ENCODE measurements around the gene MPC2. TPM values are rescaled to one million over a fixed set of nuclear protein-coding genes. Genes with fewer than 3 reads are reported as not detected.

MPC2 gene
- total and polyA plus RNA-seq, 7 donors, result 44.4 to 252 (median 64.2) TPM

- TF ChIP-seq POLR2A (IDR thresholded peaks at IDR 0.05) (no peak), CTCF (IDR thresholded peaks at IDR 0.05) (no peak), POLR2AphosphoS5 (IDR thresholded peaks at IDR 0.05) (no peak), EP300 (IDR thresholded peaks at IDR 0.05) (no peak)
- peaks cover 0 to 5% (median 0%) of the 10 kb centered on the region in 4 donors for H3K4me1 ChIP-seq
- H3K36me3 ChIP-seq, result peaks cover 0 to 25% (median 7%) of the 10 kb centered on the region in 4 donors
- DNase-seq, result no peak
- H3K4me3 ChIP-seq, result no peak overlapping the region
- intact Hi-C loops (cut with DNase I), result no loop called here
- H3K27me3 ChIP-seq, result no peaks in the 10 kb centered on the region
- H3K27ac ChIP-seq, result no peak overlapping the region
- no peaks in the 10 kb centered on the region for H3K9me3 ChIP-seq
Measured at GRCh38 chr1:167957710-167958109, 20.8 kb upstream of the MPC2 start.

GRCh38 chr1:167955915-167956314 is 19.0 kb upstream of the MPC2 start:
- TF ChIP-seq CTCF (IDR thresholded peaks at IDR 0.05) (no peak), EP300 (IDR thresholded peaks at IDR 0.05) (no peak), POLR2AphosphoS5 (IDR thresholded peaks at IDR 0.05) (no peak), POLR2A (IDR thresholded peaks at IDR 0.05) (no peak)
- peaks cover 0 to 33% (median 13%) of the 10 kb centered on the region in 4 donors for H3K36me3 ChIP-seq
- H3K27ac ChIP-seq, result no peak overlapping the region

GRCh38 chr1:167950569-167950968 is 13.7 kb upstream of the MPC2 start:
- H3K9me3 ChIP-seq, result no peaks in the 10 kb centered on the region
- H3K27ac ChIP-seq, result no peak overlapping the region
- H3K27me3 ChIP-seq, result no peaks in the 10 kb centered on the region
- no peak overlapping the region for H3K4me3 ChIP-seq
- no peak for TF ChIP-seq POLR2AphosphoS5 (IDR thresholded peaks at IDR 0.05)
- no peak for TF ChIP-seq CTCF (IDR thresholded peaks at IDR 0.05)
- TF ChIP-seq POLR2A (IDR thresholded peaks at IDR 0.05), result no peak
- no peak for TF ChIP-seq EP300 (IDR thresholded peaks at IDR 0.05)
- peaks cover 0 to 33% (median 13%) of the 10 kb centered on the region in 4 donors for H3K36me3 ChIP-seq
- intact Hi-C loops (cut with DNase I), result no loop called here
- H3K4me1 ChIP-seq, result peaks cover 0 to 43% (median 21%) of the 10 kb centered on the region in 4 donors
- no peak for DNase-seq
- WGBS, 2 donors, result 28 to 54% methylated on average over 1 of the region's 1 CpG

More at GRCh38 chr1:167955915-167956314, 19.0 kb upstream of the MPC2 start:
- no peaks in the 10 kb centered on the region for H3K9me3 ChIP-seq
- 95 to 99% methylated on average over 2 of the region's 2 CpGs for WGBS, 2 donors
- intact Hi-C loops (cut with DNase I), result no loop called here
- no peak overlapping the region for H3K4me3 ChIP-seq
- H3K4me1 ChIP-seq, result peaks cover 0 to 11% (median 3%) of the 10 kb centered on the region in 4 donors
- H3K27me3 ChIP-seq, result no peaks in the 10 kb centered on the region
- DNase-seq, result no peak

- Histone ChIP-seq H3K4me3 (no peak overlapping the region), H3K36me3 (peaks cover 0 to 28% (median 13%) of the 10 kb centered on the region in 4 donors), H3K27ac (no peak overlapping the region), H3K4me1 (peaks cover 0 to 43% (median 21%) of the 10 kb centered on the region in 4 donors), H3K27me3 (no peaks in the 10 kb centered on the region), H3K9me3 (no peaks in the 10 kb centered on the region)
- whole genome bisulfite sequencing, 2 donors, result 46 to 78% methylated on average over 3 of the region's 3 CpGs
- no peak for DNase-seq
- TF ChIP-seq POLR2A (IDR thresholded peaks at IDR 0.05) (no peak), EP300 (IDR thresholded peaks at IDR 0.05) (no peak), POLR2AphosphoS5 (IDR thresholded peaks at IDR 0.05) (no peak), CTCF (IDR thresholded peaks at IDR 0.05) (no peak)
- intact Hi-C loops (cut with DNase I), result no loop called here
Measured at GRCh38 chr1:167949785-167950184, 12.9 kb upstream of the MPC2 start.

GRCh38 chr1:167947733-167948132 is 10.9 kb upstream of the MPC2 start:
- no peaks in the 10 kb centered on the region for H3K27me3 ChIP-seq
- no peaks in the 10 kb centered on the region for H3K9me3 ChIP-seq
- intact Hi-C loops (cut with DNase I), result no loop called here
- H3K36me3 ChIP-seq, result peaks cover 0 to 8% (median 6%) of the 10 kb centered on the region in 4 donors
- TF ChIP-seq POLR2A (IDR thresholded peaks at IDR 0.05) (no peak), POLR2AphosphoS5 (IDR thresholded peaks at IDR 0.05) (no peak), EP300 (IDR thresholded peaks at IDR 0.05) (no peak), CTCF (IDR thresholded peaks at IDR 0.05) (no peak)
- no peak for DNase-seq
- H3K4me3 ChIP-seq, result no peak overlapping the region
- H3K4me1 ChIP-seq, result peaks cover 0 to 50% (median 24%) of the 10 kb centered on the region in 4 donors
- WGBS, 2 donors, result 17 to 72% methylated on average over 2 of the region's 2 CpGs
- H3K27ac ChIP-seq, result no peak overlapping the region
